Activated B cell treated with CpG ODN at 0.5 μM for 24 hours (primary cell): ENCODE results near the gene PTGFRN. TPM values are rescaled to one million over a fixed set of nuclear protein-coding genes. Genes with fewer than 3 reads are reported as not detected.
"Not testable (repeated sequence)": the region's sequence is repeated elsewhere in the genome, so short reads cannot be mapped to it uniquely, and the experiment has no call there.

ENCODE experiments used
- ATAC-seq: fragments of 200-7000 bp; cut with Tn5 transposase; one replicate; pipeline ENCODE4 v1.10.0; 2021; ENCODE audit warnings: low read depth, mild to moderate bottlenecking, moderate library complexity
- CTCF ChIA-PET: fragments of 350-600 bp; sonication (Branson Sonifier 250); formaldehyde crosslinking; loops from one replicate; lab custom pipeline; 2021; ENCODE audit warnings: antibody characterized with exemption; lab: Charles Lee
- POLR2A ChIA-PET: fragments of 350-600 bp; sonication (Branson Sonifier 250); formaldehyde crosslinking; loops from one replicate; lab custom pipeline; 2021; ENCODE audit warnings: antibody characterized with exemption; lab: Charles Lee
- DNase-seq: peaks from one replicate; pipeline ENCODE4 v3.0.0; 2022
- H3K27ac Mint-ChIP-seq: one replicate; pipeline ENCODE4 v1.8.0; 2020; ENCODE audit warnings: mixed read lengths
- H3K27me3 Mint-ChIP-seq: one replicate; pipeline ENCODE4 v1.8.0; 2021; ENCODE audit warnings: mixed read lengths
- H3K36me3 Mint-ChIP-seq: one replicate; pipeline ENCODE4 v1.8.0; 2021; ENCODE audit warnings: low read depth, mixed read lengths
- H3K4me1 Mint-ChIP-seq: one replicate; pipeline ENCODE4 v1.8.0; 2021; ENCODE audit warnings: mixed read lengths
- H3K4me3 Mint-ChIP-seq: one replicate; pipeline ENCODE4 v1.8.0; 2020; ENCODE audit warnings: mild to moderate bottlenecking, mixed read lengths
- H3K9me3 Mint-ChIP-seq: one replicate; pipeline ENCODE4 v1.8.0; 2020; ENCODE audit warnings: mixed read lengths
- CTCF ChIP-seq: fragments of 200-600 bp; IDR thresholded peaks from one replicate; pipeline ENCODE4 v1.8.0; 2022; ENCODE audit warnings: antibody characterized with exemption, mild to moderate bottlenecking
- intact Hi-C: fragments of 100-400 bp; cut with micrococcal nuclease; formaldehyde crosslinking; loops from one replicate; pipeline ENCODE4 v1.15.1; 2024
- total RNA-seq: library from RNA; stranded (reverse); gene quantifications from 2 replicates; pipeline ENCODE4 v1.2.3, GENCODE V29; 2022

PTGFRN gene
- total RNA-seq, 1 donor from 2014 or later = not detected

- no peak for DNase-seq
- POLR2A ChIA-PET = no interaction called here
- H3K4me1 Mint-ChIP-seq = no peaks in the 10 kb centered on the region
- intact Hi-C loops = no loop called here
- no peaks in the 10 kb centered on the region for H3K9me3 Mint-ChIP-seq
- H3K36me3 Mint-ChIP-seq = no peaks in the 10 kb centered on the region
- H3K27me3 Mint-ChIP-seq = peaks cover 27% of the 10 kb centered on the region
- no peak for ATAC-seq
- no peak overlapping the region for H3K27ac Mint-ChIP-seq
- CTCF ChIA-PET = no interaction called here
- no peak for TF ChIP-seq CTCF
- H3K4me3 Mint-ChIP-seq = no peak overlapping the region
Measured at GRCh38 chr1:116875391-116875790, 34.3 kb upstream of the PTGFRN start.

- POLR2A ChIA-PET, DNase-seq, H3K27ac Mint-ChIP-seq: not testable (repeated sequence)
Measured at GRCh38 chr1:116875946-116876345, 33.8 kb upstream of the PTGFRN start.

GRCh38 chr1:116877141-116877818 lies 32.4 kb upstream of the PTGFRN start:
- no peaks in the 10 kb centered on the region for H3K4me1 Mint-ChIP-seq
- peaks cover 24% of the 10 kb centered on the region for H3K27me3 Mint-ChIP-seq
- ChIA-PET POLR2A (no interaction called here), CTCF (no interaction called here)
- no peak for ATAC-seq
- no peak for DNase-seq
- intact Hi-C loops = no loop called here
- H3K27ac Mint-ChIP-seq = no peak overlapping the region
- no peaks in the 10 kb centered on the region for H3K36me3 Mint-ChIP-seq
- no peak for TF ChIP-seq CTCF
- no peak overlapping the region for H3K4me3 Mint-ChIP-seq
- H3K9me3 Mint-ChIP-seq = no peaks in the 10 kb centered on the region

More at GRCh38 chr1:116875946-116876345, 33.8 kb upstream of the PTGFRN start:
- ATAC-seq, H3K36me3 Mint-ChIP-seq, H3K9me3 Mint-ChIP-seq, H3K4me3 Mint-ChIP-seq, H3K4me1 Mint-ChIP-seq, CTCF ChIA-PET, intact Hi-C loops: not testable (repeated sequence)
- H3K27me3 Mint-ChIP-seq = peaks cover 24% of the 10 kb centered on the region

GRCh38 chr1:116878804-116879477 lies 30.8 kb upstream of the PTGFRN start:
- POLR2A ChIA-PET = no interaction called here
- CTCF ChIA-PET = no interaction called here
- Mint-ChIP-seq H3K9me3 (no peaks in the 10 kb centered on the region), H3K4me3 (no peak overlapping the region), H3K4me1 (no peaks in the 10 kb centered on the region), H3K27me3 (peaks cover 13% of the 10 kb centered on the region), H3K36me3 (no peaks in the 10 kb centered on the region), H3K27ac (no peak overlapping the region)
- ATAC-seq (no peak), DNase-seq (no peak)
- TF ChIP-seq CTCF = no peak
- intact Hi-C loops = no loop called here

- ATAC-seq = no peak
- ChIA-PET CTCF (no interaction called here), POLR2A (no interaction called here)
- Mint-ChIP-seq H3K4me3 (no peak overlapping the region), H3K27ac (no peak overlapping the region), H3K27me3 (peaks cover 10% of the 10 kb centered on the region), H3K9me3 (no peaks in the 10 kb centered on the region), H3K4me1 (no peaks in the 10 kb centered on the region), H3K36me3 (no peaks in the 10 kb centered on the region)
- intact Hi-C loops = no loop called here
- no peak for DNase-seq
- TF ChIP-seq CTCF = no peak
Measured at GRCh38 chr1:116879478-116880133, 30.1 kb upstream of the PTGFRN start.
